ENCODE data around the gene RPS17.

RPS17 gene

DNA sequence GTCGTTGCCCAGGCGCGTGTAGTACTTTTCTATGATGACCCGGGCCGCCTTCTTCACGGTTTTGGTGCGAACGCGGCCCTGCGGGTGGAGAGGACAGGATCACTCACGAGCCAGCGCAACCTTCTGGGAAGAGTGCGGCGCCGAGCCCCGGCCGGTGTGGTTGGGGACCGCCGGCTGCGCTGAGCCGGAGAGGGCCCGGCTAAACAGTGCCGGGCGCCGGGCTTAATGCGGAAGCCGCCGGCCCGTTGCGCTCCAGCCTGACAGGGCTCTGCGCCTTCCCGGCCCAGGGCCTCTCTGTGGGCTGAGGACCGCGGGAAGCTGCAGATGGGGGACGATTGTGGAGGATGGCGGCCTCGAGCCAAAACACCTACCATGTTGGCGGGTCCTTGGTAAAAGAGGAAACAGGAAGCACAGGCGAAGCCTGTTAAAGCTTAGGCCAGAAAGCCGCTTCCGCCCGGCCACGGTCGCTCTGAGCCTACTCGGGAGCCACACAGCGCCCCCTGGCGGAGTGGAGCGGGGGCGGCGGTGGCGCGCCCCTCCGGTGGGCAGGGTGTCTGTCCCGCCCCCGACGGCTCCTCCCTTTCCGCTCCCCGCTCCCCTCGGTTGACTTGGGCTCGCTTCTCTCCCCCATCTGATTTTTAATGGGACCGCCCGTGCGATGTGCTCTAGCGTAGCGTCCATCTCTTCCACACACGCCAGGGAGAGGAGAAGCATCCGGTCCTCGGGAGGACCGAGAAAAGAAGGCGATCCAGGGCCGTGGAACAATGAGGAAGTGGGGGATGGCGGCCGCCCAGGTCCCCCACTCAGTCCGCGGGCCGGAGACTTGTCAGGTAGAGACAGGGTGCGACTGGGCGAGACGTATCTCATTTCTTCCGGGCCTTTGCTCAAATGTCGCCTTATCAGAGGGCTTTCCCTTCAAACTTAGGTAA is at the start of gene RPS17:
RPS17 (minus strand) TSS at position 403 of the 929 bp plus-strand sequence; CDS start at position 374, 29 bp downstream.
- DNase-seq = peak; percentile 99

DNA sequence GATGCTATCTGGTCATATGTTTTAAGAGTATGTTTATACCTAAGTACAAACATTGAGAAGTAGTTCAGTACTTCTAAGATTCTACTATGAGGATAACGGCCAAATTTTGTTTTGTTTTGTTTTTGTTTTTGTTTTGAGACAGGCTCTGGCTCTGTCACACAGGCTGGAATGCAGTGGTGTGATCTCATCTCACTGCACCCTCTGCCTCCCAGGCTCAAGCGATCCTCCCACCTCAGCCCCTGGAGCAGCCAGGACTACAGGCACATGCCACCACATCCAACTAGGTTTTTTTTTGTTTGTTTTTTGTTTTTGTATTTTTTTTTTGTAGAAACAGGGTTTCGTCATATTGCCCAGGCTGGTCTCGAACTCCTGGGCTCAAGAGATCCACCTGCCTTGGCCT is 47.5 kb upstream of the RPS17 start:
- no peak for DNase-seq

DNA sequence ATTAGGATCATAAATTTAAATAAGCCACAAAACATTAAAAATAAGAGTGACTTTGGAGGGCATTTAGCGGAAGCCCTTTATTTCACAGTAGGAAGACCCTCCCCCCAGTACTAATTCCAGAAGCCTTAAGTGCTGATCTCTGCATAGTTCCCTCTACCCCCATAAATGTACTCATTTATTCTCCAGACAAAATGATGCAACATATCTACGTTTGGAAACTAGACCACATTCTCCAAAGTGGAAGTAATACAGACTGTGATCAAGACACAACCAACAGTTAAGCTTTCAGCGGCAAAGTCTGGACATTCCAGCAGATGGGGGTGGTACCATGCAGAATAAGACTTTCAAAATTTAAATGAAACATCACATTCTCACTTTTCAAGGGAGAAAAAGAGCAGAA is 44.8 kb upstream of the RPS17 start:
- DNase-seq = no peak

DNA sequence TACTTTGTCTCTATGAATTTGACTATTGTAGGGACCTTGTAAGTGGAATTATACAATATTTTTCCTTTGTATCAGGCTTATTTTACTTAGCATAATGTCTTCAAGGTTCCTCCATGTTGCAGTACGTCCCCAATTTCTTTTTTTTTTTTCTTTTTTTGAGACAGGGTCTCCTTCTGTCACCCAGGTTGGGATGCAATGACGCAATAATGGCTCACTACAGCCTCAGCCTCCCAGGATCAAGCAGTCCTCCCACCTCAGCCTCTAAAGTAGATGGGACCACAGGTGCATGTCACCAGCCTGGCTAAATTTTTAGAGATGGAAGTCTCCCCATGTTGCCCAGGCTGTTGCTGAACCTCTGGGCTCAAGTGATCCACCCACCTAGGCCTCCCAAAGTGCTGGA is 40.5 kb upstream of the RPS17 start:
- no peak for DNase-seq

DNA sequence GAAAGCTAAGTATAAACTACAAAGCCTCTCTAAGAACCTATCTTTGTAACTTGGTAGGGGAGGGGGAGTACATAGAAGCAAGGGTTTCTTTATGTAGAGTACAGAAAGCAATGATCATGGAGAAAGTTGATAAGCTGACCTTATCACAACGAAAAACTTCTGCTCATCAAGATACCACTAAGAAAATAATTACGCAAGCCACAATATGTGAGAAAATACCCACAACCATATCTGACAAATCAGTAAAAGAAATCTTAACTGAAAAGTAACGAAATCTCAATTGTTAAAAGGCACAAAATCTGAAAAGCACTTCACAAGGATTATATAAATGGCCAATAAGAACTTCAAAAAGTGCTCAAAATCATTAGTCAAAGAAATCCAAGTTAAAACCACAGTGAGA is 35.1 kb upstream of the RPS17 start:
- DNase-seq = no peak

DNA sequence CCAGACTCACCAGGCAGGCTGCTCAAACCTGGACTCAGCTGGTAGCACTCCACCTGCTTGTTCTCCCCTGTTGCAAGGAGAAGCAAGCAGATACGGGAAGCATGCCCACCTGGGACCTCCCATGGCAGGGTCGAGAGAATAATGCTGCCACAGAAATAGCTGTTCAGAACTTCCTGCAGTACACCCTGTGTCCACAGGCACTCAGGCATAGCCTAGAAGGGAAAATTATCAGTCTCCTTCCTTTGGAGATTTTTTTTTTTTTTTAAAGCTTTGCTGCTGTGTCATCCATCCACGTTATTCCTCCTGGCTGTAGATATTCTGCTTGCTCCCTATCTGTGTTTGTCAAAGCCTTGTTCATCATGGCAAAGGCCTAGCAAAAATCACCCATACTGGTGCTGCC is 32.7 kb upstream of the RPS17 start:
- no peak for DNase-seq

DNA sequence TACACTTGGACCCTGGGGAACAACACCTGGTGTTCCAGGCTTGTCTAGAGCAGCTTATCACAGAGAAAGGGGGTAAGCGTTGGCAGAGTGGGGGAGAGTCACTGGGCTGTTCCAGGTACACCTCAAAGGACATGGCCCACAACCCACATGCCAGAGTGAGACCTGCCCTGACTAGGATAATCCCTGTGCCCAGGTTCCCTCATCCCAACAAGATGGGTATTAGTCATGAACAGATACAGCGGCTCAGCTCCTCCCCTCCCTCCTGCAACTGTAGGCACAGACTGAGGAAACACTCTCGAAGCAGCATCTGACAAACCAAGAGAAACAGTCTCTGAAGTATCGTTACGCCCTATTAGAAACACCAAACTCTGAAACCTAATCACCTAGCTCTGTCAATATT is 32.1 kb upstream of the RPS17 start:
- no peak for DNase-seq

DNA sequence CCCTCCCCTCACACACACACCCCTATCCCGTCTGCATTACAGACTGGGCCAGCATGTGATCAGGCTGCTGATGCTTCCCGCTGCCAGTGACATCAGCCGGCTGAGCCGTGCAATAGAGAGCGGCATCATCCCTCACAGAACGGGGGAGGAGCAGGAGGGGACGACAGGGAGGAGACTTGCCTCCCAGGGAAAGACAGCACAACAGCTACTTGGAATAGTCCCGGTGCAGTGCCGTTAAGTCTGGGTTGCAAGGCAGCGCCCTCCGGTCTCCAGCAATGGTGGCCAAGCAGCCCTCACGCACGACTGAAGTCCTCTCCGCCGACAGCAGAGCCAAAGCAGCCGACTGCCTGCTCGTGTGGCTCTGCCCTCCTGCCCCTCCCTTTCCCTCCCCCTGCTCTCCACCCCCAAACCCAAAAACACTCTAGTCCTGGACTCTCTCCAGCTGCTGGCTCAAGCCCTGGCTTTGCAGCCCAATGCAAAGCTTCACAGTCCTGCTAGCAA is 31.5 kb upstream of the RPS17 start:
- DNase-seq = no peak

DNA sequence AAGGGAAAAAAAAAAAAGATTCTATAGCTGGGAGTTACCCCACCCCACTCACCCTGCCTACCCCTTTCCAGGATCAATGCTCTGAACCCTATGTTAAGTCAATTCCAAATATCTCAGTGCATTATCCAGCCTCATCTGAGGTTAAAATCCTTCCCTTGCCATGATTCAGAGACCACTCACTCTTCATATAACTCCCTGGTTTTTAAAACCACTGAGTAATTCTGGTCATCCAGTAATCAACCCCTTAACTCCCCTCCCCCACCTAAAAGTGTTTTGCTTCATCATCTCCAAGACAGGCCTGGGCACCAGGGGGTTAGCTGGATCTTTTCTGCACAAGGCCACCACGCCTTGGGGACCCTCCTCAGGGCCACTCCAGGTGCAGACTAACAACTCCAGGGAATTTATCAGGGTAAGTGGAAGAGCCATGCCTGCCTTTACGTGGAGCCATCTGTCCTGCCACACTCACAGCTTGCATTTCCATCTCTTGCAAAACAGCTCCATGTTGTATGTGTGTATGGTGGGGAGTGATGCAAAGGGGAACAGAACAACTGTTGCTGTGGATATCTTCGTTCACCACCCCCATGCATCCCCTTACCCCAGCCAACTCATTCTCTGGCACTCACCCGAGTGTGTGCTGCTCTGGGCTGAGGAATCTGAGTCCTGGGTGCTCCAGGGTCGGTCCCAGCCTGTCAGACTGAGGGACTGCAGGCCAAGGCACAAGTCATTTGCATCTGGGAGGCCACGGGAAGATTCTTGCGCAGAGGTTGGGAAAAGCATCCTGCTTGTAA is 30.7 kb upstream of the RPS17 start:
- no peak for DNase-seq

DNA sequence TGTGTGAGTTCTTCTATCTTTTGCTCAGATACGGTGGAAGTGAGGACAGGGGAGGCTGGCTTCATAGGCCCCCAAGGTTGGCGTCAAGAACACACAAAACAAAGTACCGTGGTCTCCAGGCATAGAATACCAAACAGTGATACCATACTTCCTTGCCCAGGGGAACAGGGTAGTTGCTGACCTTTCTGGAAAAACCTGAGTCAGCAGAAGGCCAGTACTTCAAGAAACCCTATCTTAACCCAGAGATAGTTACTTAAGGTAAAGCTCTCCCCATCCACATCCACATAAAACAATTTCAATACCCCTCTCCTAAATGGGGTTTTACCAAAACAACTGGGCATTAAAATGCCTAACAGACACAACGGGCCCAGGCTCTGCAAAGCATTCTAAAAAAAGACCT is 29.6 kb upstream of the RPS17 start:
- DNase-seq = no peak

DNA sequence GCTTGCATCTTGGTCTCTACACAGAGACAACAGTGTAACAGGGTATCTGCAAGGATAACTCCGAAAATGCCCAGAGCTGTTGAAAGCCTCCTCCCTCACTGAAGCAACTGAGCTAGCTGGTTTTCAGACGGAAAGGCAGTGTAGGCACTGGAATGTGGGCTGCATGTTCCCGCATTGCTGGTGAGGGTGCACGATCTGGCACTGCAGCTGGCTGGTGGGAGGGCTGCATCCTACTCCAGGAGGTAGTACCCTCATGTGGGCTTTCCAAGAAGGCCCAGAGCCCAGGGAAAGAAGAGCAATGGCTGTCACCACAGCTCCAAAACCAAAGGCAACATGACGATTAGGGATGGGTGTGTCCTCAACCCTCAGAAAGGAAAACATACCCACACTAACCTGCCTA is 28.7 kb upstream of the RPS17 start:
- no peak for DNase-seq

DNA sequence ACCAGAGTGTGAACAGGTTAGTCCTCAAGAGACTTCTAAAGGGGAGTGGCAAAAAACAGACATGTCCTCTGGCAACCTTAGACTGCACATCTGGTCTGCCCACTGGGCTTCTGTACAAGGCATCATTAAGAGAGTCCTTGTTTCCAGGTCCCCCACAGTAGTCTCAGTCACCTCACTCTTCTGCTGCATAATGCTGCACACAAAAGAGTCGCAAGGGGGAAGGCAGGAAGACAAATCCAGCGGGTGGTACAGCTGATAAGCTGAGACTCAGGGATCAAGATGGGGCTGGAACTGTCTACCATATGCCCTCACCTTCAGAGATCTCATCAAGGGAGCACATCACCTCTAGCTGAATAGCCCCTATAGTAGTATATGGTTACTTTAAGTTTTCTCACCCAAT is 27.4 kb upstream of the RPS17 start:
- DNase-seq = no peak

DNA sequence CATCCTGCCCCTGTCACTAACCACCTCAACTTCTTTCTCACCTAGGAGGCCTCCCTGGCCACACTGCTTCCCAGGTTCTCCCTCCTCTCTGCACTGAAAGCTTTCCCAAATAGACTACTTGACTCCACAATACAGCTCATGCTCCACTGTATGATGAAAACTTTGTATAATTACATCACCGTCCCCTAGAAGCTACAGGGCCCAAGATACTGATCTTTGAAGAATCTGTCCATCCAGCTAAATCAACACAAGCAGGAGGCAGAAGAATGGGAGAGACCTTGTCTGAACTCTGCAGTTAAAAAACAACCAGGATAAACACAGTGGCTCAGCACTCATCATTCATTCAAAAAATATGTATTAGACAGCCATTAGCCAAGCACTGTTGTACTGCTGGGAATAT is 26.4 kb upstream of the RPS17 start:
- no peak for DNase-seq

DNA sequence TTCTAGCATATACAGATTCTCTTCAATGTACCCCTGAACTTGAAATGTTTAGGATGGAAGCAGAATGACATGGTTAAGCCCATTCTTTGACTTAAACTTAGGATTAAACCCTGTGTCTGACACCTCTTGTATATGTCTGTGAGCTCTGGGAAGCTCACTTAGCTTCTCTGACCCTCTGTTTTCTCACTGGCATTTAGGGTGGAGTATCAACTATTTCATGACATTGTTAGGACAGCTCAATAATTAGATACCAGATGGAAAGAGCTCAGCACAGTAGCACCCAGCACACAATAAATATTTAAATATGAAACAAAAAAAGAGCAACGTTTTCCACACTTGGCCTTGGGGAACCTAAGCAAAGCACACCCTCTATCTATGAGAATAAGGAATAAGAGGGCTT is 18.2 kb upstream of the RPS17 start:
- DNase-seq = no peak

DNA sequence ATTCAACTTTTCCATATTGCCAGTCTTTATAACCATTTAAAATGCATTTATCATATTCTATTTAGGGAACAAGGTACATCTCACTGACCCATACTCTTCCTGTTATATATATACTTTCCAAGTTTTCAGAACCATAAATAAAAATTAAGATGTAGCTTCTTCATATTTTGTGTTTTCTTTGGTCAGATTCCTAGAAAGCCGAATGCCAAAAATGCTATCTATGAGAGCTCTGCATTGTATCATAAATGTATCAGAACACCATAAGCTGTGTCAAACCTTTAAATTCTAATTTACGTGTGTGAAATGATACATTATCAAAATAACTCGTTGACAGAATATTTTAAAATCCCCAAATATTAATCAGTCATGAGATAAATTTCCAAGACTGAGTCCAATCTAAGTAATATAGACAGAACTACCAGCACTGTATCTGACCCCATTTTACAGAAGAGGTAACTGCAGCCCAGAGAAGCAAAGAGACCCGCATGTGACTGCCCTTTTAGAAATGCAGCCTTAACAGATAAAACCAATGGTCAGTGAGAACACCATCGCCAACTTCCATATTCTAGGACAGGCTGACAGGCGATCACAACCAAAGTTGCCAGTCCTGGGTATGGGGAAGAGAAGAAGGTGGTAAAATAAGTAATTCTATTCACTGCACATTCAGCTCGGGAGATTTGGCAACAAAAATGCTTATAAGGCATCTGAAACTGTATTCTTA is 16.2 kb upstream of the RPS17 start:
- DNase-seq = no peak

DNA sequence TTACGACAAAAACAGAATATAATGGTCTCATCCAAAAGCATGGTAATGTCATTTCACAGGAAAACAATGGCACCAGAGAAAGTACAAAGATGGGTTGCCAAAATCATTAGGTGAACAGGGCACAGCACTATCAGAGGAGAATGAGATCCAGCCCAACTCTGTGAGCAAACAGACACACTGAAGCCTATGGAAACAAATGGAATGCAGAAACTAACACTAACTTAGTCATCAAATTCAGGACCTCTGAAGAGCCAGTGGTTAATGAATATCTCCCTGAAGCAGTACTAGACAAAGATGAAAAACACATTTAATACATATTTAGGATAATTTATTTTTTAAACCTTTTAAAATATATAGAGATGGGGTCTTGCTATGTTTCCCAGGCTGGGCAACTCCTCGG is 14.6 kb upstream of the RPS17 start:
- DNase-seq = no peak

DNA sequence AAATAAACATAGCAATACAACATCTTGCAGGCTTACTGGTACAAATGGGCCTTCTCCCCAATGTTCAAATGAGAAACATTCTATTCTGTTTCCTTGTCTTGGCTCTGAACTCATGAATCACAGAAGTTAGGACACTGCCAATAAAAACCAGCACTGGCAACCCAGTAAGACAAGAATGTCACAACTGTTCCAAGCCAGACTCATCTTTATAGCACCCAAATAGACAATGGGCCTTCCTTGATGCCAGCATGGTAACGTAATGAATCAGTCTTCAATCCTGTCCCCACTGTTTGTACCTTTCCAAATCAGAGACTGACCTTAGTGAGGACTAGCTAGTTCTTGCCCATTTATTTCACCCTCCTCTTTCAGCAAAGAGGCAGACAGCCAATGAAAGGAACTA is 14.1 kb upstream of the RPS17 start:
- DNase-seq = no peak

DNA sequence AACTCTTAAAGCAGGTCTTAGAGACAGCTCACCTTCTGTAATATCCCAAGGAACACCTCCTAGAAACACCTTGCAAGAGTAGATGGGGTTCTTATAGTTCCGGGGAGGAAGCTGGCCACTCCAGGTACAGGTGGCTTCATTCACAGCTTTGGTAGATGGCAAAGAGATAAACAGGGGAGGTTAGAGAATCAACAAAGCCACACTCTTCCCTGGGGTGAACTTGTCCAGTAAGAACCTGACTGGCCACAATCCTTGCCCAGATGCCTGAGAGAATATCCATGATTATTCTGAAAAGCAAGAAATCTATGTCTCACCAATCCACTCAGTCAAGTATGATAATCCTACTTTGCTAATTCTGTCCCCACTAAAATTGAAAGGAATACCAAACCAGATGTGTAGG is 13.6 kb upstream of the RPS17 start:
- no peak for DNase-seq

DNA sequence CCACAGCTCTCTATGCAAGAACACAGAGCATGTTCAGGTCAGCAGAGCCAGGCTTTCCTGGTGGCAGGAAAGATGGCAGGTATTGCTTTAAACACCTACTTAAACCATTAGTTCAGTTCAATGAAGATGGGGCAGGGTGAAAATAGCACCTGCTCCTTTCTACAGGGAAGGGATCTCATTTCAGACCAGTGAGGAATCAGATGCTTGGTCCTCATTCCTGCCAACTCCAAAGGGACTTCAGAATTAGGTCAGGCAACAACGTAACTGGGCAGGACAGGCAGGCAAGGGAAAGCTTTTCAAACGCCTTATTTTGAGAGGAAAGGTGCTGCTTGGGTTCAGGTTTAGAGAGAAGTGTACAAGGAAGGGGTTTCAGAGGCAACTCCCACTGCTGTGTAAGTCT is 12.6 kb upstream of the RPS17 start:
- DNase-seq = no peak

DNA sequence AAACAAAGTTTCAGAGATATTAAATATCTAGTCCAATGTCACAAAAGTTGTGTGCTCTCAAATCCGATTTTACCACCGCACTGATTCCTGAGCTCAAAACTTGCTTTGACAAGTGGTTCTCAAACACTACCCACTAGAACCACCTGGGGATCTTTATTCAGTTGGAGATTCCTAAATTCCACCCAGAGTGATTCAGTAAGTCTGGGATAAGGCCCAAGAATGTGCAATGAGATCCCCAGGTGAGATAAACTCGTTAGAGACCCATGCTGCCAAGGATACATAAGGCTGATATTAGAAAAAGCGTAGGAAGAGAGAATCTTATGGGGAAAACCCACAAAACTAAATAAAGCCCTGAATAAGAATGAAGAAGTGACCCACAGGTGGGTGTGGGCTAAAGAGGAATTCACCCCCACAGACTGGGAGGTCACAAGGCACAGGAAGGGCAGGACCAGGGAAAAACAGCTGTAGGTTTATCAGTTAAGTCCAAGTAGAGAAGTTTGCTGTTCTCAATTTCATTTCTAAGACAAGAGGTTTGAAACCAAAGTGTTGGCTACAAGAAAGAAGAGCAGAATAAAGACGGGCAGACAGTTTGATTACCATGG is 11.5 kb upstream of the RPS17 start:
- DNase-seq = no peak

DNA sequence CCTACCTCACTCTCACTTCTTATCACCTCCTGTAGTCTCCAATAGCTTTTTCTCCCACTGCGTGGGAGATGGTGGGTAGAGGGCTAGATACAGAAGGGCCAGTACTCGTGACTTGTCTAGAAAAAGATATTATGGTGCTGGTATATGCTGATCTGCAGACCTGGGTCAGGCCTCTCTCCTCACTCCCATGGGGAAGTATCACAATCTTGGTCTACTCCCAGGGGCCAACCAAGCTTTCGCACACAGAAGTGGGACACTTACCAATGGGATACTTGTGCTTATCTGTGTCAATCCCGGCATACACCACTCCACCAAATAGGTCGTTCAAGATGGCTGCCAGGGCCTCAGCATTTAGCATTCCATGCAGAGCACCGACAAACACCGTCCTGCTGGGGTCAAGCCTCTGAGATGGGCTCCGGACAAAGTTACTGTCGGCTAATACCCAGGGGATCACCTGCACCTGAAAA is 9.0 kb upstream of the RPS17 start:
- DNase-seq = no peak

DNA sequence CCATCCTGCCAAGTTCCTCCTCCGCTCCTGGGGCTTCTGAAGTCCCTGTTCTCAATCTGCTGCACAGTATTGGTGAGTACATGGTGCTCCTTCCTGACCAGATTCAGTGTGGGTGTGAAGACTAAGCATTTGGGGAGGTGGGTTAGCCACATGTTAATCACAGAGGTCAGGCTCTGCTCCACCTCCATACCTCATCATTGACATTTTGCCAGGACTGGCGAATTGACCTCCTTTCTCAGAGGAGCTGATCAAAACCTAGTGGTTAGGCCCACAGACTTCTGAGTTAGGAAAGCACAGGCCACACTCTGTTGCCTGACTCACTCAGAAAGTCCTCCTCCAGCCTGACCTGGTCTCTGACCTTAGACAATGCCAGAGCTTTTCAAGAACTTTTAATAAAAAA is 8.4 kb upstream of the RPS17 start:
- peak; percentile 49 for DNase-seq

DNA sequence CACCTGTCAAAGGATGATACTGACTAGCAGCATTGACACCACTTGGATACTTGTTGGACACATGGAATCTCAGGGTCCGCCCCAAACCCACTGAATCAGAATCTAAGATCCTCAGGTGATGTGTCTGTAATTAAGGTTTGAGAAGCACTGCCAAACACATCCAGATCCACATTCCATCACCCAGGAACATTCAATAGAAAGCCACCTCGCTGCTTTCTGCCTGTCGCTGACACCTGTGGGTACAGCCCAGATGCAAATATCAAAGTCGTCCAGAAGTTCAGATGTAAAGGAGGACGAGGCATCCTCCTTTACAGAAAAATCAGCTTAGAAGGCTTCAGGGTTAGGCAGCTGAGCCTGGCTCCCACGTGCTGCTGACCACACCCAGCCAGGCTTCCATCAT is 5.2 kb upstream of the RPS17 start:
- DNase-seq = no peak

Data from stimulated activated CD8-positive, alpha-beta memory T cell treated with anti-CD3 and anti-CD28 coated beads, Interleukin-4, amount 100 ng/mL, for 48 hours (primary cell).